Germinal center (tissue), 1 donor: ENCODE data around the gene RAD51B.
"Not testable (repeated sequence)": the region's sequence is repeated elsewhere in the genome, so short reads cannot be mapped to it uniquely, and the experiment has no call there.

Experiments used
- DNase-seq: peaks from one replicate; pipeline ENCODE4 v3.0.0; 2012; ENCODE audit warnings: mixed read lengths, low spot score

RAD51B gene

GRCh38 chr14:68253160-68253780 lies 433.7 kb downstream of the RAD51B start:
- no peak for DNase-seq

GRCh38 chr14:68253878-68254528 lies 434.4 kb downstream of the RAD51B start:
- DNase-seq = no peak

- no peak for DNase-seq
These were observed 435.3 kb downstream of the RAD51B start for GRCh38 chr14:68254669-68255527.

- no peak for DNase-seq
These were observed 436.2 kb downstream of the RAD51B start for GRCh38 chr14:68255693-68256178.

- DNase-seq = no peak
These were observed 438.4 kb downstream of the RAD51B start for GRCh38 chr14:68257969-68258368.

- not testable (repeated sequence) for DNase-seq
These were observed 439.4 kb downstream of the RAD51B start for GRCh38 chr14:68258995-68259394.

GRCh38 chr14:68260121-68260520 lies 440.5 kb downstream of the RAD51B start:
- DNase-seq = no peak

GRCh38 chr14:68261092-68261842 lies 441.7 kb downstream of the RAD51B start:
- no peak for DNase-seq

- no peak for DNase-seq
These were observed 443.0 kb downstream of the RAD51B start for GRCh38 chr14:68262567-68262966.

GRCh38 chr14:68263563-68264259 lies 444.1 kb downstream of the RAD51B start:
- no peak for DNase-seq

GRCh38 chr14:68264260-68264569 lies 444.6 kb downstream of the RAD51B start:
- no peak for DNase-seq

- DNase-seq = peak; percentile 46
These were observed 447.4 kb downstream of the RAD51B start for GRCh38 chr14:68266998-68267397.

- DNase-seq = peak; percentile 67
These were observed 448.6 kb downstream of the RAD51B start for GRCh38 chr14:68268197-68268596.

GRCh38 chr14:68268719-68269118 lies 449.1 kb downstream of the RAD51B start:
- no peak for DNase-seq

GRCh38 chr14:68269136-68269927 lies 449.8 kb downstream of the RAD51B start:
- no peak for DNase-seq

- DNase-seq = no peak
These were observed 450.8 kb downstream of the RAD51B start for GRCh38 chr14:68270342-68270741.

GRCh38 chr14:68271913-68272391 lies 452.4 kb downstream of the RAD51B start:
- DNase-seq = no peak

GRCh38 chr14:68273413-68273812 lies 453.8 kb downstream of the RAD51B start:
- DNase-seq = no peak

- DNase-seq = no peak
These were observed 455.1 kb downstream of the RAD51B start for GRCh38 chr14:68274725-68275124.

GRCh38 chr14:68278576-68279436 lies 459.2 kb downstream of the RAD51B start:
- no peak for DNase-seq
